Neural progenitor cell (in vitro differentiated cells): ENCODE measurements around the gene KIF26B.

ENCODE experiments used
- CTCF ChIP-seq: fragments of 200-600 bp; sonication (generic); IDR thresholded peaks from 2 replicates; pipeline ENCODE4 v1.5.1; 2017; ENCODE audit warnings: antibody characterized with exemption, mild to moderate bottlenecking
- EZH2 ChIP-seq: fragments of 200-600 bp; sonication (generic); IDR thresholded peaks from 2 replicates; pipeline ENCODE4 v1.6.1; 2017; ENCODE audit warnings: antibody characterized with exemption, mild to moderate bottlenecking, moderate library complexity
- EZH2phosphoT487 ChIP-seq: fragments of 200-600 bp; sonication (generic); IDR thresholded peaks from 2 replicates; pipeline ENCODE4 v1.6.1; 2017; ENCODE audit warnings: antibody characterized with exemption

GRCh38 chr1:245261786-245262185, 107.0 kb downstream of the KIF26B start:
- TF ChIP-seq CTCF (no peak), EZH2phosphoT487 (no peak), EZH2 (no peak)
